Stimulated activated CD8-positive, alpha-beta memory T cell treated with anti-CD3 and anti-CD28 coated beads, Interleukin-4, amount 100 ng/mL, for 4 hours (primary cell): Measurements from ENCODE around the gene FAM13B.
"Not testable (repeated sequence)": the region's sequence is repeated elsewhere in the genome, so short reads cannot be mapped to it uniquely, and the experiment has no call there.

Source experiments
- DNase-seq, 2 donors: peaks; one replicate each; pipeline ENCODE4 v3.0.0-alpha.2; 2020; ENCODE audit warnings: low read depth in 2 of 2, low spot score in 1 of 2

FAM13B gene

DNA sequence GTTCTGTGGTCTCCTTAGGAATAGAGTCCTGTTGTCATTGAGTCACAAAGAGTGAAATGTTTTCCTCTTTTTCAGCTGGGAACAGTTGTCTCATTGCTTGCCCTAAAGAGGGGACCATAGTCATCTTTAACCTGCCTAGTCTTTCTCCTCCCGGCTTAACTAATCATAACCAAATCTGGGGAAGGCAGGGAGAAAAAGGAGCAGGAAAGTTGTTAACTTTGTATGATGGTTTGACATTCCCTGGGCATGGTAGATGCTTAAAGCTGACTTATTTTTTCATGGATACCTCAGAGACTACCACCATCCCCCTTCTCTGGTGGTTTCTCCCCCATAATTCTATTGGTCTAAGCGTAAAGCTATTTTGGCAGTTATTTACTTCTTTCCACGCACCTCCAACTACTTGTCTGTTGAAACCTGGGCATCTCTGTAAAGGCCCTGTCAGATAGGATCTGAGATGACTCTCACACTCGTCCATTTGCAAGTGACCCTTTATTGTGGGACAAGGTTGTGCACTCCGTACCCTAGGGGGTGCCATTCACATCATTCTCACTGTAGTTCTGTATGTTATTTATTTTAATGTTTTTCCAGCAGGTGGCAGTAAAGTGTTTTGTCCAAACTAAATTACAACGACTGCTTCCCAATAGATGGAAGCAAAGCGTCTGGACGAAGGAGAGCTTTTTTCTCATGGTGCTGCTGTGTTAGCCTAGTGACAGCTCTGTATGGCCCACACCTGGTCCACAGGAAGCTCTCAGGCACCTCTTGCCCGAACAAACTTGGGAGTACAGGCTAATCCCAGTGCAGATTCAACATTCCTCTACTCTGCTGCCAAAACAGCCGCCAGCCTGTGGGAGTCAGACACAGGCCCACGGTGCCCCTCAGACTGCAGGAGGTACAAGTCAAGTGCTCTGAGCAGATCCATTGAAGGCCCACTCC is 3.0 kb upstream of the FAM13B start:
- DNase-seq, result peak in 1 of 2 donors; percentile 26

GRCh38 chr5:138033907-138034306 is 1.0 kb upstream of the FAM13B start:
- DNase-seq, result no peak

DNA sequence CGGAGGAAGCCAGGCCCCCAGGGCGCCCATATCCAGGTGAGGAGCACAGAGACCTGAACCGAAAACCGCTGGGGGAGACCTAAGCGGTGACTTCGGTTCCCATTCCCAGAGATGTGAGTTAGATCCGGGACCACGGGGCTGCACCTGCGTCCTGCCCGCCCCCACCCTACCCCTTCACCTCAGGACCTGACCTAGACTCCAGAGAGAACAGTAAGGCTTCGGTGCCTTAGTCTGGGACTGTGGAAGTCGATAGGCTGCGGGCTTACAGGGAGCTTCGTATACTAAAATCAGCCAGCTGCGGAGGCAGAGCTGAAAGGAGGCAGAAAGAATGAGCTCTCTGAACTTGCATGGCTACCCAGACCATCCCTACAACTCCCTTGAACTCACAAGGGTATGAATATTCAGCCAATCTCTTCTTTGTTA is 518 bp upstream of the FAM13B start:
- DNase-seq, result no peak

GRCh38 chr5:138032028-138032571 is 779 bp downstream of the FAM13B start:
- DNase-seq, result peak; percentile 9 to 29

DNA sequence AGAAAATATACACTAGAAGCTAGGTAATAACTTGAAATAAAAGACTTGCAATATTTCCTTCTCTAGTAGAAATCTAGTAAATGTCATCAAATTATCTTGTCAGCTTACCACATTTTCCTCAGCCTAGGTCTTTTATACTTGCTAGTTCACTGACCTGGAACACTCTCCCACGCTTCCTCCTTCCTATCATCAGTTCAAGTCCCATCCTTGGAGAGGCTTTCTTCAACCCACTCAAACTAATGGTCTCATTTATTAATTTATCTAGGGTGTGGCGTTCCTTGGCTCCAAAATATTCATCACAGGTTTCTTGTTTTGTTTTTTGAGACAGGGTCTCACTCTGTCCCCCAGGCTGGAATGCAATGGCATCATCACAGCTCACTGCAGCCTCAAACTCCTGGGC is 2.9 kb downstream of the FAM13B start:
- DNase-seq, result no peak

DNA sequence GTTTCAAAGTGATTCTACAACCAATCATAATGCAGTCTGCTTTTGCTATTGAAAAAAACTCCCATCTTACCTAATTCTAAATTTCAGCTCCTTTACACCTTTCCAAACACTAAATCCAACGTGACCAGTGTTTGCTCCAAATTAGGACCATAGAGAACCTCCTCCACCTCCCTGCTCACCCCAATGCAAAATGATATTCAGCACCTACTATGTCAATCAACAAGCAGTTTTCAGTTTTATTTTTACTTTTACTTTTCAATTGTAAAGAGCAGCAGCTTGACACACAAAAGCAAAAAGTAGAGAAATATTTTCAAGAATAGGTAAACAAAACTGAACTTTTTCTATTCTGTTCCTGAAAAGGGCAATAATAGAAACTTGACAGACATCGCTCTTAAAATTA is 3.4 kb downstream of the FAM13B start:
- DNase-seq, result no peak

- DNase-seq, result no peak
Observed at GRCh38 chr5:138028971-138029365, 3.9 kb downstream of the FAM13B start.

- not testable (repeated sequence) for DNase-seq
Observed at GRCh38 chr5:138028262-138028970, 4.5 kb downstream of the FAM13B start.

DNA sequence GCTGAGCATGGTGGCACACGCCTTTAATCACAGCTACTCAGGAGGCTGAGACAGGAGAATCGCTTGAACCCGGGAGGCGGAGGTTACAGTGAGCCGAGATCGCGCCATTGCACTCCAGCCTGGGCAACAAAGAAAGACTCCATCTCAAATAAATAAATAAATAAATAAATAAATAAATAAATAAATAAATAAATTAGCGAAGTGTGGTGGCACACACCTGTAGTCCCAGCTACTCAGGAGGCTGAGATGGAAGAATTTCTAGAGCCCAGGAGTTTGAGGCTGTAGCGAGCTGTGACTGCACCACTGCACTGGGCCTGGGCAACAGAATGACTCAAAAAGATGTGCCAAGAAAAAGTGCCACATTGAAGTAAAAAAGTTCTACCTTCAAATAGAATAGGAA is 6.1 kb downstream of the FAM13B start:
- DNase-seq, result not testable (repeated sequence)

DNA sequence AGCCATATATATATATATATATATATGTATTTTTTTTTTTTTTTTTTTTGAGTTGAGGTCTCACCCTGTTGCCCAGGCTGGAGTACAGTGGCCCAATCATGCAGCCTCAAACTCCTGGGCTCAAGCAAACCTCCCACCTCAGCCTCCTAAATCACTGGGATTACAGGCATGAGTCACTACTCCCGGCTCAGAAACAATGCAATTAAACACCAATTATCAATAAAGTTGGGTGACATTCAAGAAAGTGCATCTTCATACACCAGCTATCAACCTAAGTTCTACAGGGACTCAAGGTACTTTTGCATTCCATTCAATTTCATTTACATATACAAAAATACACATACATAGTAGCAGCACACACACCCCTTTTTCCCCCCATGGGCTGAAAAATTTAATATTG is 7.6 kb downstream of the FAM13B start:
- DNase-seq, result no peak

DNA sequence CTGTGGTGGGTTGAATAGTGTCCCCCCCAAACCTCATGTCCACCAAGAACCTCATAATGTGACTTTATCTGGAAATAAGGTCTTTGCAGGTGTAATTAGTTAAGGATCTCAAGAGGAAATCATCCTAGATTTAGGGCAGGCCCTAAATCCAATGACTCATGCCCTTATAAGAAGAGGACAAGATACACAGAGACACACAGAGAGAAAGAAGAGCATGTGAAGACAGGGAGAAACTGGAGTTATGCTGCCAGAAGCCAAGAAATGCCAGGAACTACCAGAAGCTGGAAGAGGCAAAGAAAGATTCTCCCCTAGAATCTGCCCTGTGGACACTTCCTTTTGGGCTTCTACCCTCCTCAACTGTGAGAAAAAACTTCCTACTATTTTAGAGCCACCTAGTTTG is 8.8 kb downstream of the FAM13B start:
- no peak for DNase-seq

- no peak for DNase-seq
Observed at GRCh38 chr5:138022912-138023311, 10.0 kb downstream of the FAM13B start.

- no peak for DNase-seq
Observed at GRCh38 chr5:138021771-138022170, 11.1 kb downstream of the FAM13B start.

DNA sequence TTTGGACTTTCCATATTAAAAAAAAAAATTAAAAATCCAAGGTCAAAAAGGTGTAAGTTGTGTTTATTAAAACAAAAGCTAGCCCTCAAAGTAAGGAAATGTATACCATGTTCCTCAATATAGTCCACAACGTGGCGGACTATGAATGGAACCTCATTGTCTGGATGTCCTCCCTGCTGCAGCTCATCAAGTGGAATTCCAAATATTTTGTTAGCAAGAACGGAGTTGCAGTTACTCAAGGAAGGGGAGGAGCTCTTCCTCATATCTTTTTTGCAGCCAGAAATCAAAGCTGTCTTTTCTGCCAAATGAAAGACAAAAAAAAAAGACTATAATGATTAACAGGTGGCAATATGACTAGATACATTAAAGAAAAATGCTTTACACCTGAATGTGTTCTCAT is 14.0 kb downstream of the FAM13B start:
- DNase-seq, result no peak

DNA sequence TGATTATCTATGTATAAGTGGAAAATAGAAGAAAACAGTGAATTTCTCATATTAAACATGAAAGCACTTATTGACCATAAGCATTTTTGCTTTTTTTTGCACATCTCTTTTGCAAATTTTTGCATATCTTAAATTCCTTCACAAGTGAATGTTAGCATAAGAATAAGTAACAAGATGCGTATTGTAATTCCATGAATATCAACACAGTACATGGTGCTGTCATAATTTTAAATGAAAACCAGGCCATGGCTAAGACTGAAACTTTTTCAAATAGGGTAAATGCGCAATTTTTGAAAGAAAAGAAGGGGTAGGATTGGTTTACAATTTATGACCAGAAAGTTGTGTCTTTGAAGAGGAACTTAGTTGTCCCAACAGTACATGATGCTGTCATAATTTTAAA is 17.0 kb downstream of the FAM13B start:
- no peak for DNase-seq

- DNase-seq, result no peak
Observed at GRCh38 chr5:138011991-138012390, 20.9 kb downstream of the FAM13B start.

DNA sequence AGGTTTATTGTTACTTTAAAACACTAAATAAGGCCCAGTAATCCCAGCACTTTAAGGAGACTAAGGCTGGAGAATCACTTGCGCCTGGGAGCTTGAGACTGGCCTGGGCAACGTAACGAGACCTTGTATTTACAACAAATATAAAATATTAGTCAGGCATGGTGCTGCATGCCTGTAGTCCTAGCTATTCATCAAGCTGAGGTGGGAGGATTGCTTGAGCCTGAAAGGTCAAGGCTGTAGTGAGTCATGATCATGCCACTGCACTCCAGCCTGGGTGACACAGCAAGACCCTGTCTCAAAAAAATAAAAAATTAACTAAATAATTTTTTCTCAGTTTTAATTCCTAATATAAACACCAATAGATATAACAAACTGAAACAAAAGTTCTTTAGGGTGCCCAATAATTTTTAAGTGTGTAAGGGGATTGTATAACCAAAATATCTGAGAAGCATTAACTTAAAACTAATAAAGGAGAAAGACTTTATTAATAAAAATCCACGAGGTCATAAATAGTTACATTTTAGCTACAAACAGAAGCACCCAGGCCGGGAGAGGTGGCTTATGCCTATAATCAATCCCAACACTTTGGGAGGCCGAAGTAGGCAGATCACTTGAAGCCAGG is 32.7 kb downstream of the FAM13B start:
- DNase-seq, result no peak

DNA sequence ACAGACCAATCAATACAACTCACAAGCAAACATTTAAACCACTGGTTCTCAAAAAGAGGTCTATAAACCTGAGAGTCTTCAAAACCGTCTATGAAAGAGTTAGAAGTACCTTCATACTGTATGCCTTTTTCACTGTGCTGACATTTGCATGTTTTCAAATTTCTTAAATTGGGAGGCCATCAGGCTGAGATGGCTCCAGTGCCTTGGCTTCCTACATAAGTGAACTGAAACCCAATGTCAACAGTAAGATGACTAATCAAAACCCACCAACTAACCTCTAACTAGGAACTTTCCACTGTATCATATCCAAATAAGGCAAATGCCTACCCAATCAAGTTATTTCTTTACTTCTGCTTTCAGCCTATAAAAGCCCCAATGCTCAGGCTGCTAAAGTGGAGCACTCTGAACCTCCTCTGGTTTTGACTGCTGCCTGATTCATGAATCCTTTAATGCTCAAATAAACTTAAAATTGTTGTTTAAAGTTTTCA is 35.1 kb downstream of the FAM13B start:
- no peak for DNase-seq

DNA sequence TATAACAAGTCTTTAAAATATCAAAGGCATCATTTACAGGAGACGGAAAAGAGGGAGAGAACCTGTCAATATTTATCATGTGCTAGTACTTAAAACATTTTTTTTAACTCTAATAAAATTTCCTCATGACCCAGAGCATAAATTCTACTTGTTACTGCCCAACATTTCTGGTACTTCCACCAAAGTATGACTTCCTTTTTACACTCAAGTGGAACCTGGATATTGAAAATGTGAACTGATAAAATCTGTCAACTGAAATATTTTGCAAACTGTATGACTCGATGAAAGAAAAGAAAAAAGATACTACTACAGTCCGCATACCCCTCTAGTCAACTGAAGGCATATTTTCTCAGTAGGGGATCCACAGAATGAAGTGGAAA is 37.1 kb downstream of the FAM13B start:
- DNase-seq, result no peak

DNA sequence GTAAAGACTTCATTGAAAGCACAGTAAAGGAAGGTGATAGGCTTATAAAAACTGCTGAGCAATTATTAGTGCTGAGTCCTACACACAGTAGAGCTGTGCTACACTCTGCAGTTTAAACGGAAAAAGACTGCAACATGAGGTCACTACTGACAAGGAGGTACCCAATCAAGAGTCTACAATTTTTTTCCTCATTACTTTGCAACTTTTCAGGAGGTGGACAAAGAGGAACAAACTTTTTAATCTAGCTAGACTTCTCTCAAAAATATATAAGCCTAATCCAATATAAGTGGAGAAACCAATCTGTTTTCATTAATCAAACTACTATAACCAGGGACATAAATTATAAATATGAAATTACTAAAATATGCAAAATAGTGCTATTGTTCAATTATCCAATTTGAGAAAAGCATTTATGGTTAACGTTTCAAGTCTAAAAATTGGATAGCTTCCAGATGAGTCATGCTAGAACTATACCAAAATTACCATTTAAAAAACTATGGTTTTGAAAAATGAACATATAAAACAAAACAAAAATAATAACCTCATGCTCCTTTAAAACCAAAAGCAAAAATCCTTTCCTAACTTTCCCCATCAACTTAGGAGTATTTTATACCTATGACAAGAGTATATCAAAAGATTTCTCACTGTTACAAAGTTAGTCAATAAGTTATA is 37.7 kb downstream of the FAM13B start:
- no peak for DNase-seq

DNA sequence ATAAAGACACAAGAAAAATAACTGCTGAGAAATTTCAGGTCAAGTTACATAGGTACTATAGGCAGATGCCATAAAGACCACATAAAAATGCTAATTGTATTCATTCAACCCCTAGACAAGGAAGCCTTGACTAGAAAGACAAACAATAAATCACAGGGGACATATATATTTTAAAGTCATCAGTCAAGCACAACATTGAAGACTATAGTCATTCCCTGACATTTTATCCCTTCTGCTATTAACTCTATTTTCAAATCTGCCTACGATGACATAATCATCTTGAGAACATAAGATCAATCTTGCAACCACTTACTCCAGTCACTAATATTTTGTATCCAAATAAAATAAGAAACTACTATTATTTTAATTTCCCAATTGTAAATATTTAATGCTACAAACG is 38.3 kb downstream of the FAM13B start:
- DNase-seq, result no peak
